ENCODE results near the gene CNIH2.

Gene CNIH2

DNA sequence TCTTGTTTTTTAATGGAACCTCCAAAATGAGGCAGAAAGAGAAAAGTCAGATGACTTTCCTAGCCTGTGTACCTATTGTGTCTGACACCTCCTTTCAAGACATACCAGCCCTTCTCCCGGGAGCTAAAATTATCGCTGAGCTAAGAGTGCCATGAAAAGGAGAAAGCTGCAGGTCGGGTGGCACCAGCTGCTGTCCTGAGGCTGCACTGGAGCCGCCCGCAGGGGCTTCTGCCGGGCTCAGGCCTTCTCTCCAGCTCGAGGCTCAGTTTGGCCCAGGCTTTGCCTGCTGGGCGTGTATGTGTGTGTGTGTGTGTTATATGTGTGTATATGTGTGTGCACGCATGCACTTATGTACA is 37.2 kb upstream of the CNIH2 start:
- H3K36me3 ChIP-seq (ENCODE audit: insufficient read depth) = no peaks in the 10 kb centered on the region

GRCh38 chr11:66242095-66242765 is 35.7 kb upstream of the CNIH2 start:
- H3K79me2 ChIP-seq (ENCODE audit: insufficient read depth, low read depth) = no peaks in the 10 kb centered on the region
- TF ChIP-seq, protein P1, sequence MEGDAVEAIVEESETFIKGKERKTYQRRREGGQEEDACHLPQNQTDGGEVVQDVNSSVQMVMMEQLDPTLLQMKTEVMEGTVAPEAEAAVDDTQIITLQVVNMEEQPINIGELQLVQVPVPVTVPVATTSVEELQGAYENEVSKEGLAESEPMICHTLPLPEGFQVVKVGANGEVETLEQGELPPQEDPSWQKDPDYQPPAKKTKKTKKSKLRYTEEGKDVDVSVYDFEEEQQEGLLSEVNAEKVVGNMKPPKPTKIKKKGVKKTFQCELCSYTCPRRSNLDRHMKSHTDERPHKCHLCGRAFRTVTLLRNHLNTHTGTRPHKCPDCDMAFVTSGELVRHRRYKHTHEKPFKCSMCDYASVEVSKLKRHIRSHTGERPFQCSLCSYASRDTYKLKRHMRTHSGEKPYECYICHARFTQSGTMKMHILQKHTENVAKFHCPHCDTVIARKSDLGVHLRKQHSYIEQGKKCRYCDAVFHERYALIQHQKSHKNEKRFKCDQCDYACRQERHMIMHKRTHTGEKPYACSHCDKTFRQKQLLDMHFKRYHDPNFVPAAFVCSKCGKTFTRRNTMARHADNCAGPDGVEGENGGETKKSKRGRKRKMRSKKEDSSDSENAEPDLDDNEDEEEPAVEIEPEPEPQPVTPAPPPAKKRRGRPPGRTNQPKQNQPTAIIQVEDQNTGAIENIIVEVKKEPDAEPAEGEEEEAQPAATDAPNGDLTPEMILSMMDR (conservative IDR thresholded peaks at IDR 0.05; ENCODE audit: low read depth, low read length) = no peak
- H3K4me3 ChIP-seq (IDR thresholded peaks at IDR 0.05; ENCODE audit: insufficient read depth, low read depth, low read length) = no peak overlapping the region
- H2AFZ ChIP-seq (ENCODE audit: low read depth) = no peak overlapping the region
- no peaks in the 10 kb centered on the region for H3K27me3 ChIP-seq (ENCODE audit: insufficient read depth, low read depth)
- no peak overlapping the region for H3K4me2 ChIP-seq
- peaks cover 20% of the 10 kb centered on the region for H3K4me1 ChIP-seq (ENCODE audit: low read depth, poor library complexity, severe bottlenecking)
- H3K9ac ChIP-seq = no peak overlapping the region
- H3K27ac ChIP-seq = no peak overlapping the region
- H4K20me1 ChIP-seq (ENCODE audit: insufficient read depth) = no peaks in the 10 kb centered on the region
- no peaks in the 10 kb centered on the region for H3K36me3 ChIP-seq (ENCODE audit: insufficient read depth)

More for the DNA sequence above, 37.2 kb upstream of the CNIH2 start:
- Histone ChIP-seq H3K79me2 (ENCODE audit: insufficient read depth, low read depth) (no peaks in the 10 kb centered on the region), H2AFZ (ENCODE audit: low read depth) (no peak overlapping the region), H4K20me1 (ENCODE audit: insufficient read depth) (no peaks in the 10 kb centered on the region), H3K4me3 (IDR thresholded peaks at IDR 0.05; ENCODE audit: insufficient read depth, low read depth, low read length) (no peak overlapping the region), H3K27me3 (ENCODE audit: insufficient read depth, low read depth) (no peaks in the 10 kb centered on the region), H3K4me1 (ENCODE audit: low read depth, poor library complexity, severe bottlenecking) (peaks cover 20% of the 10 kb centered on the region), H3K9ac (no peak overlapping the region), H3K4me2 (no peak overlapping the region), H3K27ac (no peak overlapping the region)
- TF ChIP-seq, protein P1 (conservative IDR thresholded peaks at IDR 0.05; ENCODE audit: low read depth, low read length) = no peak

- no peaks in the 10 kb centered on the region for H4K20me1 ChIP-seq (ENCODE audit: insufficient read depth)
Measured at GRCh38 chr11:66243782-66244535, 34.0 kb upstream of the CNIH2 start.

DNA sequence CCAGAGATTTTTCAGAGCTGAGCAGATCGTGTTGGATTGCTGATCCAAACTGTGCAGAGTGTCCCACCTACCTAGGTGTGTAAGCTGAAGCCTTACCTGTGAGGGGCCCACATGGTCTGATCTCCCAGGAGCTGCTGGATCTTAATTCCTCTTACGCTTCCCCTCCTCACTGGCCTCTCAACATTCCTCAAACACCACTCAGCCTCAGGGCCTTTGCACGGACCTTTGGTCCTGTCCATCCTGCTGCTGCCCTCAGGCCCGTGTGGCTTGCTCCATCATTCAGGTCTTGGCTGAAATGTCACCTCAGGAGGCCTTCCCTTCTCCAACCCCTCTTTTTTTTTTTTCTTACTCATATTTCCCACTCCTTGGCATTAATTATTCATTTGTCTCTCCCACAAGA is 30.7 kb upstream of the CNIH2 start:
- H3K79me2 ChIP-seq (ENCODE audit: insufficient read depth, low read depth) = no peaks in the 10 kb centered on the region
- H3K27ac ChIP-seq = no peak overlapping the region
- no peak overlapping the region for H2AFZ ChIP-seq (ENCODE audit: low read depth)
- H3K36me3 ChIP-seq (ENCODE audit: insufficient read depth) = no peaks in the 10 kb centered on the region
- TF ChIP-seq, protein P1 (conservative IDR thresholded peaks at IDR 0.05; ENCODE audit: low read depth, low read length) = no peak
- no peak overlapping the region for H3K9ac ChIP-seq
- H4K20me1 ChIP-seq (ENCODE audit: insufficient read depth) = no peaks in the 10 kb centered on the region
- H3K4me2 ChIP-seq = no peak overlapping the region
- H3K4me3 ChIP-seq (IDR thresholded peaks at IDR 0.05; ENCODE audit: insufficient read depth, low read depth, low read length) = no peak overlapping the region
- H3K27me3 ChIP-seq (ENCODE audit: insufficient read depth, low read depth) = no peaks in the 10 kb centered on the region
- H3K4me1 ChIP-seq (ENCODE audit: low read depth, poor library complexity, severe bottlenecking) = peaks cover 4% of the 10 kb centered on the region

More at GRCh38 chr11:66243782-66244535, 34.0 kb upstream of the CNIH2 start:
- H3K36me3 ChIP-seq (ENCODE audit: insufficient read depth) = no peaks in the 10 kb centered on the region
- no peak overlapping the region for H3K9ac ChIP-seq
- H3K27me3 ChIP-seq (ENCODE audit: insufficient read depth, low read depth) = no peaks in the 10 kb centered on the region
- H3K4me3 ChIP-seq (IDR thresholded peaks at IDR 0.05; ENCODE audit: insufficient read depth, low read depth, low read length) = no peak overlapping the region
- H3K79me2 ChIP-seq (ENCODE audit: insufficient read depth, low read depth) = no peaks in the 10 kb centered on the region
- no peak overlapping the region for H2AFZ ChIP-seq (ENCODE audit: low read depth)
- no peak overlapping the region for H3K27ac ChIP-seq
- peaks cover 20% of the 10 kb centered on the region for H3K4me1 ChIP-seq (ENCODE audit: low read depth, poor library complexity, severe bottlenecking)
- TF ChIP-seq, protein P1 (conservative IDR thresholded peaks at IDR 0.05; ENCODE audit: low read depth, low read length) = no peak
- H3K4me2 ChIP-seq = no peak overlapping the region

Data from KMS-11 (cell line).